Cardiac muscle cell (in vitro differentiated cells and primary cell): ENCODE measurements around the gene SEC16A. TPM values are rescaled to one million over a fixed set of nuclear protein-coding genes. Genes with fewer than 3 reads are reported as not detected.

Source experiments
- DNase-seq, 2 donors: peaks; one replicate each; pipeline versions ENCODE4 v3.0.0 to v3.0.0-alpha.2; 2010 to 2017; ENCODE audit warnings: low read depth in 1 of 2, low spot score in 1 of 2
- H3K27ac ChIP-seq: fragments of 200-600 bp; sonication (generic); 2 replicates; pipeline ENCODE4 v1.5.1; 2016
- H3K27me3 ChIP-seq: fragments of 200-600 bp; sonication (generic); 2 replicates; pipeline ENCODE4 v1.6.0; 2016; ENCODE audit warnings: control low read depth
- H3K36me3 ChIP-seq: fragments of 200-600 bp; sonication (generic); 2 replicates; pipeline ENCODE4 v1.5.1; 2016; ENCODE audit warnings: control low read depth
- H3K4me1 ChIP-seq: fragments of 200-600 bp; sonication (generic); 2 replicates; pipeline ENCODE4 v1.8.1; 2017; ENCODE audit warnings: low read depth, mild to moderate bottlenecking, mixed run types
- H3K4me3 ChIP-seq: fragments of 200-600 bp; sonication (generic); 2 replicates; pipeline ENCODE4 v1.5.1; 2016; ENCODE audit warnings: mild to moderate bottlenecking
- H3K9me3 ChIP-seq: fragments of 200-600 bp; sonication (generic); 2 replicates; pipeline ENCODE4 v1.5.1; 2017; ENCODE audit warnings: low read depth, mild to moderate bottlenecking, control low read depth
- CTCF ChIP-seq: IDR thresholded peaks from 2 replicates; pipeline ENCODE4 v1.5.1; 2012; ENCODE audit warnings: low read depth, mild to moderate bottlenecking, low read length
- polyA plus RNA-seq: library from polyadenylated mRNA; unstranded; fragments of >200 nt; fragmentation: Nextera tagmentation; extraction: Ambion mirVana; gene quantifications from 2 replicates; pipeline ENCODE4 v1.2.1, GENCODE V29; 2016
- total RNA-seq: library from RNA; depleted of rRNA; stranded (reverse); fragments of >200 nt; gene quantifications from 2 replicates; pipeline ENCODE4 v1.2.3, GENCODE V29; 2016

SEC16A gene
- total and polyA plus RNA-seq, 2 experiments from 2014 or later: 32.3 to 39.5 TPM

GRCh38 chr9:136497916-136498695 is 15.3 kb upstream of the SEC16A start:
- H3K4me3 ChIP-seq: no peak overlapping the region
- no peaks in the 10 kb centered on the region for H3K27me3 ChIP-seq
- H3K4me1 ChIP-seq: no peaks in the 10 kb centered on the region
- no peak for TF ChIP-seq CTCF
- no peak overlapping the region for H3K27ac ChIP-seq
- no peaks in the 10 kb centered on the region for H3K9me3 ChIP-seq
- no peak for DNase-seq
- H3K36me3 ChIP-seq: peaks cover 6% of the 10 kb centered on the region

DNA sequence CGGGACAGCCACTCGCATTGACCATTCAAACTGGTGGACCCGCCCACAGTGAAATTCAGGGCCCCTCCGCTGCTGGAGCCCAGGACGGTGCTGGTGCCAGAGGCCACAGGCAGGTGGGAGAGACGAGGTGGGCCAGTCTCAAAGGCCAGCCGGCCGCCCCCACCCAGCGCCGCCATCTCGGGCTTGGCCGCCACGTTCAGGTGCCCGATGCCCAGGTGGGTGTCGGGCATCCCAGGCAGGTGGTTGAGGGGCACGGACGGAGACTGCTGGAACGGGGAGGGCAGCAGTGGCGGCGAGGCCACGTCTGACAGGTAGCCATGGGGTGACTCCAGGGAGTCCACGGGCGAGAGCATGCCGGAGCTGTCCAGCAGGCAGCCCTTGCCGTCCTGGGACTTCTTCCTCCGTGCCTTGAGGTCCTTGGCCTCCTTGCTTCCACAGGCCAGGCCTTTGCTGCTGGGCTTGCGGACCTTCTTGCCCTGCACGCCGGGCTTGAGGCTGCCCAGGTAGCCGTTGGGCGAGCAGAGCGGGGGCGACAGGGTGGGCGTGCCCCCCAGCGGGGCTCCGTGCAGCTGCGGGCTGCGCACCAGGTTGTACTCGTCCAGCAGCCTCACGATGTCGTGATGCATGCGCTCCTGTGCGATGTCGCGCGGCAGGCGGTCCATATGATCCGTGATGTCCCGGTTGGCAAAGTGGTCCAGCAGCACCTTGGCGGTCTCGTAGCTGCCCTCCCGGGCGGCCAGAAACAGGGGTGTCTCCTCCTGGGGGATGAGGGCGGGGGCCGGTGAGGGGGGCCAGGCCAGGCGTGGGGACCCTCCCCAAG is 14.2 kb upstream of the SEC16A start:
- Histone ChIP-seq H3K4me3 (no peak overlapping the region), H3K27ac (no peak overlapping the region), H3K36me3 (peaks cover 6% of the 10 kb centered on the region), H3K9me3 (no peaks in the 10 kb centered on the region), H3K4me1 (no peaks in the 10 kb centered on the region), H3K27me3 (no peaks in the 10 kb centered on the region)
- no peak for DNase-seq
- no peak for TF ChIP-seq CTCF

- Histone ChIP-seq H3K9me3 (no peaks in the 10 kb centered on the region), H3K4me1 (no peaks in the 10 kb centered on the region), H3K4me3 (no peak overlapping the region), H3K27me3 (no peaks in the 10 kb centered on the region), H3K36me3 (peaks cover 6% of the 10 kb centered on the region), H3K27ac (no peak overlapping the region)
- no peak for TF ChIP-seq CTCF
- no peak for DNase-seq
Measured at GRCh38 chr9:136496181-136496580, 13.3 kb upstream of the SEC16A start.

- Histone ChIP-seq H3K27me3 (no peaks in the 10 kb centered on the region), H3K36me3 (peaks cover 1% of the 10 kb centered on the region), H3K4me3 (no peak overlapping the region), H3K9me3 (no peaks in the 10 kb centered on the region), H3K27ac (no peak overlapping the region), H3K4me1 (no peaks in the 10 kb centered on the region)
- DNase-seq: no peak
- TF ChIP-seq CTCF: no peak
Measured at GRCh38 chr9:136495238-136495800, 12.5 kb upstream of the SEC16A start.

- Histone ChIP-seq H3K4me3 (no peak overlapping the region), H3K9me3 (no peaks in the 10 kb centered on the region), H3K27ac (no peak overlapping the region), H3K36me3 (no peaks in the 10 kb centered on the region), H3K4me1 (no peaks in the 10 kb centered on the region), H3K27me3 (no peaks in the 10 kb centered on the region)
- DNase-seq: no peak
- TF ChIP-seq CTCF: no peak
Measured at GRCh38 chr9:136494531-136495215, 11.8 kb upstream of the SEC16A start.
